Neural progenitor cell (in vitro differentiated cells): ENCODE results near the gene ASTN2. TPM values are rescaled to one million over a fixed set of nuclear protein-coding genes. Genes with fewer than 3 reads are reported as not detected.

Experiments
- DNase-seq: peaks from one replicate; pipeline ENCODE4 v3.0.0-alpha.2; 2016; ENCODE audit warnings: low spot score
- H2AFZ ChIP-seq: fragments of 200-600 bp; sonication (generic); replicated peaks from 2 replicates; pipeline ENCODE4 v1.6.1; 2016; ENCODE audit warnings: antibody characterized with exemption
- H3F3A ChIP-seq: fragments of 200-600 bp; sonication (generic); 2 replicates; pipeline ENCODE4 v1.6.1; 2016; ENCODE audit warnings: antibody characterized with exemption, low read depth
- H3K27ac ChIP-seq: fragments of 200-600 bp; sonication (generic); 2 replicates; pipeline ENCODE4 v1.5.1; 2016; ENCODE audit warnings: mild to moderate bottlenecking
- H3K27me3 ChIP-seq: fragments of 200-600 bp; sonication (generic); 2 replicates; pipeline ENCODE4 v1.6.1; 2016; ENCODE audit warnings: mild to moderate bottlenecking, moderate library complexity
- H3K36me3 ChIP-seq: fragments of 200-600 bp; sonication (generic); 2 replicates; pipeline ENCODE4 v1.5.1; 2016
- H3K4me1 ChIP-seq: fragments of 200-600 bp; sonication (generic); 2 replicates; pipeline ENCODE4 v1.6.1; 2016; ENCODE audit warnings: mixed run types
- H3K4me2 ChIP-seq: fragments of 200-600 bp; sonication (generic); 2 replicates; pipeline ENCODE4 v1.6.1; 2016
- H3K4me3 ChIP-seq: fragments of 200-600 bp; sonication (generic); 2 replicates; pipeline ENCODE4 v1.5.1; 2016
- H3K79me2 ChIP-seq: fragments of 200-600 bp; sonication (generic); 2 replicates; pipeline ENCODE4 v1.6.1; 2016; ENCODE audit warnings: low read depth
- H3K9ac ChIP-seq: fragments of 200-600 bp; sonication (generic); 2 replicates; pipeline ENCODE4 v1.6.1; 2016
- H3K9me3 ChIP-seq: fragments of 200-600 bp; sonication (generic); 2 replicates; pipeline ENCODE4 v1.5.1; 2016; ENCODE audit warnings: low read depth
- H4K20me1 ChIP-seq: fragments of 200-600 bp; sonication (generic); 2 replicates; pipeline ENCODE4 v1.6.1; 2016; ENCODE audit warnings: low read depth
- H3K27ac Mint-ChIP-seq: 3 replicates; pipeline ENCODE4 v1.8.0; 2021; ENCODE audit warnings: mixed read lengths
- H3K27me3 Mint-ChIP-seq: 2 replicates; pipeline ENCODE4 v1.8.0; 2022; ENCODE audit warnings: low read depth, mild to moderate bottlenecking, inconsistent platforms, moderate library complexity, mixed read lengths; ENCODE audit not compliant: insufficient read depth
- H3K36me3 Mint-ChIP-seq: 3 replicates; pipeline ENCODE4 v1.8.0; 2021; ENCODE audit warnings: mixed read lengths
- H3K4me1 Mint-ChIP-seq: 3 replicates; pipeline ENCODE4 v1.8.0; 2021; ENCODE audit warnings: mixed read lengths
- H3K4me3 Mint-ChIP-seq: 3 replicates; pipeline ENCODE4 v1.8.0; 2021; ENCODE audit warnings: mild to moderate bottlenecking, moderate library complexity, mixed read lengths
- H3K9me3 Mint-ChIP-seq: 3 replicates; pipeline ENCODE4 v1.8.0; 2020; ENCODE audit warnings: mixed read lengths
- EZH2 ChIP-seq: fragments of 200-600 bp; sonication (generic); IDR thresholded peaks from 2 replicates; pipeline ENCODE4 v1.6.1; 2017; ENCODE audit warnings: antibody characterized with exemption, mild to moderate bottlenecking, moderate library complexity
- EZH2phosphoT487 ChIP-seq: fragments of 200-600 bp; sonication (generic); IDR thresholded peaks from 2 replicates; pipeline ENCODE4 v1.6.1; 2017; ENCODE audit warnings: antibody characterized with exemption
- total RNA-seq: library from RNA; depleted of rRNA; stranded (reverse); fragments of >200 nt; gene quantifications from 2 replicates; pipeline ENCODE4 v1.2.3, GENCODE V29; 2015; ENCODE audit warnings: low replicate concordance
- TF ChIP-seq, protein P1 (sequence below): fragments of 200-600 bp; sonication (generic); IDR thresholded peaks from 2 replicates; pipeline ENCODE4 v1.5.1; 2017; ENCODE audit warnings: antibody characterized with exemption, mild to moderate bottlenecking

Gene ASTN2
- total RNA-seq, 1 donor from 2014 or later = 8.0 TPM

DNA sequence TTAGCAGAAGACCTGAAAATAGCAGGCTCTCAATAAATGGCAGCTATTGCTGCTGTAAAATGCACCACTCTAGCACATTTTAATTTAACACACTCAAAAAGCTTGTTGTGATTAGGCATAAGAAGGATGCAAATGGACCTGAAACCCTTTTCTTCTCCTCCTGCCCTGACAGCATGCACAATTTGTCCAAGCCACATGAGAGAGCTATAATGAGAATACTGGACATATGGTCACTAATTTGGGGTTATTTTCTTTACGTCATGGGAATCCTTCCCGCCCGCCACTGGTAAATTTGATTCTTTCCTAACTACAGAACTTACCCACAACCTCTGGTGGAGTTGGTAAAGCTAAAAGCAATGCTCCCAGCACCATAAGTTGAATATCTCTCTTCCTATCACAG lies 665.7 kb downstream of the ASTN2 start:
- no peaks in the 10 kb centered on the region for H3K27me3 ChIP-seq
- no peaks in the 10 kb centered on the region for H4K20me1 ChIP-seq
- TF ChIP-seq EZH2phosphoT487 (no peak), EZH2 (no peak)
- TF ChIP-seq, protein P1, sequence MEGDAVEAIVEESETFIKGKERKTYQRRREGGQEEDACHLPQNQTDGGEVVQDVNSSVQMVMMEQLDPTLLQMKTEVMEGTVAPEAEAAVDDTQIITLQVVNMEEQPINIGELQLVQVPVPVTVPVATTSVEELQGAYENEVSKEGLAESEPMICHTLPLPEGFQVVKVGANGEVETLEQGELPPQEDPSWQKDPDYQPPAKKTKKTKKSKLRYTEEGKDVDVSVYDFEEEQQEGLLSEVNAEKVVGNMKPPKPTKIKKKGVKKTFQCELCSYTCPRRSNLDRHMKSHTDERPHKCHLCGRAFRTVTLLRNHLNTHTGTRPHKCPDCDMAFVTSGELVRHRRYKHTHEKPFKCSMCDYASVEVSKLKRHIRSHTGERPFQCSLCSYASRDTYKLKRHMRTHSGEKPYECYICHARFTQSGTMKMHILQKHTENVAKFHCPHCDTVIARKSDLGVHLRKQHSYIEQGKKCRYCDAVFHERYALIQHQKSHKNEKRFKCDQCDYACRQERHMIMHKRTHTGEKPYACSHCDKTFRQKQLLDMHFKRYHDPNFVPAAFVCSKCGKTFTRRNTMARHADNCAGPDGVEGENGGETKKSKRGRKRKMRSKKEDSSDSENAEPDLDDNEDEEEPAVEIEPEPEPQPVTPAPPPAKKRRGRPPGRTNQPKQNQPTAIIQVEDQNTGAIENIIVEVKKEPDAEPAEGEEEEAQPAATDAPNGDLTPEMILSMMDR = no peak
- DNase-seq = no peak
- H3K9me3 ChIP-seq = no peaks in the 10 kb centered on the region
- Mint-ChIP-seq H3K27me3 (no peaks in the 10 kb centered on the region), H3K27ac (no peak overlapping the region), H3K4me3 (no peak overlapping the region), H3K36me3 (no peaks in the 10 kb centered on the region), H3K9me3 (no peaks in the 10 kb centered on the region), H3K4me1 (no peaks in the 10 kb centered on the region)
- H3K4me1 ChIP-seq = peaks cover 13% of the 10 kb centered on the region
- no peaks in the 10 kb centered on the region for H3F3A ChIP-seq
- H3K9ac ChIP-seq = no peak overlapping the region
- H3K27ac ChIP-seq = no peak overlapping the region
- H2AFZ ChIP-seq = no peak overlapping the region
- H3K4me2 ChIP-seq = no peak overlapping the region
- no peak overlapping the region for H3K4me3 ChIP-seq
- H3K36me3 ChIP-seq = no peaks in the 10 kb centered on the region
- H3K79me2 ChIP-seq = no peaks in the 10 kb centered on the region

DNA sequence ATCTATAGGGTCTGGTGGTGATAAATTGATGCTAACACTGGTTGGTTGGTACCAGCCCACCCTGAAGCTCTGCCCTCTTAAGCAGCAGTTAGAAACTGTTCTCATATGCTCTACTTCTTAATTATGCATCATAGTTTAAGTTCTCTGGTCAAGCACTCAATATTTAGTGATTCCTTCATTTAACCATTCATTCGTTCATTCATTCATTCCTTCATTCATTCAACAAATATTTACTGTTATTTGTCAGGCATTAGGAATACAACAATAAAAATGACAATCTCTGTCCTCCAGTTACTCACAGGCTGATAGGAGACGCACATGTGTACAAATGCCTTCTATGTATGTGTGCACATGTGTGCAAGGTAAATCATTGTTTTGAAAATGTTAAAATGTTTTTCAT lies 673.1 kb downstream of the ASTN2 start:
- TF ChIP-seq, protein P1 = no peak
- TF ChIP-seq EZH2phosphoT487 (no peak), EZH2 (no peak)
- Histone ChIP-seq H4K20me1 (no peaks in the 10 kb centered on the region), H3K36me3 (no peaks in the 10 kb centered on the region), H3F3A (no peaks in the 10 kb centered on the region), H3K4me2 (no peak overlapping the region), H3K27me3 (no peaks in the 10 kb centered on the region), H3K27ac (no peak overlapping the region), H2AFZ (no peak overlapping the region), H3K4me3 (no peak overlapping the region), H3K9ac (no peak overlapping the region), H3K79me2 (no peaks in the 10 kb centered on the region), H3K9me3 (no peaks in the 10 kb centered on the region), H3K4me1 (no peaks in the 10 kb centered on the region)
- no peak overlapping the region for H3K27ac Mint-ChIP-seq
- no peaks in the 10 kb centered on the region for H3K36me3 Mint-ChIP-seq
- peaks cover 5% of the 10 kb centered on the region for H3K27me3 Mint-ChIP-seq
- DNase-seq = no peak
- no peaks in the 10 kb centered on the region for H3K9me3 Mint-ChIP-seq
- no peaks in the 10 kb centered on the region for H3K4me1 Mint-ChIP-seq
- H3K4me3 Mint-ChIP-seq = no peak overlapping the region

DNA sequence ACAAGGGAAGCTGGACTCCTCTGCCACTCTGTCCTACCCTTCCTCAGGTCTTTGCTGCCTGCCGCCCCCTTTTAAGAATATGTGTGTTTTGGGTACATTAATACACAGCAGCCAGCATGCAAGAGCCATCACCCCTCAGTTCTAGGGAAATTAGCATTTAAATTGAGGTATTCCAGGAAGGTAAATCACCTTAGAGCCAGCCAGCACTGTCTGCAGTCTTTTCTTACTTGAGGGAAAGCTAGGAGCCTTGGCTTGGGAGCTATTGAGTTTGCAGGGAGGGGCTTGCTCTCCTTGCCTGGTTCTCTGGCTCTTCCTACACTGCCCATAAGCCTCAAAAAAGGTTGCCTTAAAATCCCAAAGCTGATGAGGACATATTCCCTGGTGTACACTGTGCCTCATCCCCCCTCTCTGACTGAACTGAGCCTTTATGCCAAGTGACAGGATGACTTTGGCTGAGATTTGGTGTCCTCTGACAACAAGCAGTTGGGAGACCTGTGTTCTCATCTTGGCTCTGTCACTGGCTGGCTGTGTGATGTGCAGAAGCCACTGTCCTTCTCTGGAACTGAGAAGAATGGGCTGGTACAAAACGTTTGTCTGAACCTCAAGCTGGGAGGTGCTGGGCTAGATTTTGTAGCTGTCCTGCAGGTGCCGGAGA lies 673.6 kb downstream of the ASTN2 start:
- Mint-ChIP-seq H3K4me3 (no peak overlapping the region), H3K9me3 (no peaks in the 10 kb centered on the region), H3K36me3 (no peaks in the 10 kb centered on the region), H3K4me1 (no peaks in the 10 kb centered on the region), H3K27ac (no peak overlapping the region), H3K27me3 (peaks cover 5% of the 10 kb centered on the region)
- no peak overlapping the region for H3K4me3 ChIP-seq
- no peaks in the 10 kb centered on the region for H3K27me3 ChIP-seq
- TF ChIP-seq, protein P1 = no peak
- TF ChIP-seq EZH2 = no peak
- no peak for TF ChIP-seq EZH2phosphoT487
- no peak overlapping the region for H2AFZ ChIP-seq
- no peaks in the 10 kb centered on the region for H3K4me1 ChIP-seq
- H3K79me2 ChIP-seq = no peaks in the 10 kb centered on the region
- H3K27ac ChIP-seq = no peak overlapping the region
- no peaks in the 10 kb centered on the region for H4K20me1 ChIP-seq
- no peaks in the 10 kb centered on the region for H3K36me3 ChIP-seq
- H3K9me3 ChIP-seq = no peaks in the 10 kb centered on the region
- no peaks in the 10 kb centered on the region for H3F3A ChIP-seq
- H3K9ac ChIP-seq = no peak overlapping the region
- H3K4me2 ChIP-seq = no peak overlapping the region
- DNase-seq = no peak
